GM23338 (cell line): ENCODE results near the gene HK2. TPM values are rescaled to one million over a fixed set of nuclear protein-coding genes. Genes with fewer than 3 reads are reported as not detected.
"Not testable (repeated sequence)": the region's sequence is repeated elsewhere in the genome, so short reads cannot be mapped to it uniquely, and the experiment has no call there.

Experiments
- ATAC-seq: fragments of 200-7000 bp; cut with Tn5 transposase; 3 replicates; pipeline ENCODE4 v1.9.1; 2020
- DNase-seq: peaks from one replicate; pipeline ENCODE4 v3.0.0-alpha.2; 2015; ENCODE audit warnings: low spot score
- H2AFZ ChIP-seq: fragments of 200-600 bp; sonication (generic); 2 replicates; pipeline ENCODE4 v1.8.0; 2016; ENCODE audit warnings: antibody characterized with exemption, mild to moderate bottlenecking, moderate library complexity
- H3F3A ChIP-seq: fragments of 200-600 bp; sonication (generic); replicated peaks from 2 replicates; pipeline ENCODE4 v1.8.0; 2017; ENCODE audit warnings: antibody characterized with exemption, mixed run types, low read depth
- H3K27ac ChIP-seq: fragments of 200-600 bp; sonication (generic); 2 replicates; pipeline ENCODE4 v1.6.1; 2016; ENCODE audit warnings: low read depth
- H3K27me3 ChIP-seq: fragments of 200-600 bp; sonication (generic); 2 replicates; pipeline ENCODE4 v1.8.0; 2016; ENCODE audit warnings: mild to moderate bottlenecking, mixed run types, moderate library complexity; ENCODE audit not compliant: insufficient read depth
- H3K36me3 ChIP-seq: fragments of 200-600 bp; sonication (generic); 2 replicates; pipeline ENCODE4 v1.8.0; 2016; ENCODE audit warnings: mild to moderate bottlenecking; ENCODE audit not compliant: insufficient read depth
- H3K4me1 ChIP-seq: fragments of 200-600 bp; sonication (generic); 2 replicates; pipeline ENCODE4 v1.8.0; 2016; ENCODE audit warnings: mild to moderate bottlenecking, moderate library complexity; ENCODE audit not compliant: insufficient read depth
- H3K4me2 ChIP-seq: fragments of 200-600 bp; sonication (generic); 2 replicates; pipeline ENCODE4 v1.7.1; 2017; ENCODE audit warnings: mixed run types
- H3K4me3 ChIP-seq: fragments of 200-600 bp; sonication (generic); 2 replicates; pipeline ENCODE4 v1.6.1; 2016; ENCODE audit warnings: mixed run types
- H3K79me2 ChIP-seq: fragments of 200-600 bp; sonication (generic); replicated peaks from 2 replicates; pipeline ENCODE4 v1.8.0; 2017; ENCODE audit warnings: mild to moderate bottlenecking; ENCODE audit not compliant: insufficient read depth
- H3K9me2 ChIP-seq: fragments of 200-600 bp; sonication (generic); 2 replicates; pipeline ENCODE4 v1.8.0; 2017; ENCODE audit not compliant: insufficient read depth
- H4K20me1 ChIP-seq: fragments of 200-600 bp; sonication (generic); replicated peaks from 2 replicates; pipeline ENCODE4 v1.8.0; 2017; ENCODE audit warnings: mild to moderate bottlenecking; ENCODE audit not compliant: insufficient read depth
- H3K27ac Mint-ChIP-seq: 2 replicates; pipeline ENCODE4 v1.8.0; 2020; ENCODE audit warnings: inconsistent platforms, mild to moderate bottlenecking, moderate library complexity, mixed read lengths
- H3K27me3 Mint-ChIP-seq: 3 replicates; pipeline ENCODE4 v1.8.0; 2022; ENCODE audit warnings: low read depth, mild to moderate bottlenecking, moderate library complexity, mixed read lengths, inconsistent platforms; ENCODE audit not compliant: insufficient read depth, poor library complexity
- H3K36me3 Mint-ChIP-seq: 3 replicates; pipeline ENCODE4 v1.8.0; 2021; ENCODE audit warnings: low read depth, mild to moderate bottlenecking, inconsistent platforms, moderate library complexity, mixed read lengths
- H3K4me1 Mint-ChIP-seq: 3 replicates; pipeline ENCODE4 v1.8.0; 2020; ENCODE audit warnings: mild to moderate bottlenecking, inconsistent platforms, mixed read lengths
- H3K4me3 Mint-ChIP-seq: 3 replicates; pipeline ENCODE4 v1.8.0; 2021; ENCODE audit warnings: moderate library complexity, mild to moderate bottlenecking, inconsistent platforms, mixed read lengths
- H3K9me3 Mint-ChIP-seq: 3 replicates; pipeline ENCODE4 v1.8.0; 2020; ENCODE audit warnings: moderate library complexity, mild to moderate bottlenecking, inconsistent platforms, mixed read lengths
- CTCF ChIP-seq, 2 experiments: fragments of 200-600 bp in 1 of 2; sonication (generic) in 1 of 2; conservative IDR thresholded peaks; 2 replicates each; pipeline versions ENCODE4 v1.5.1 to v1.6.1; 2016 to 2017; ENCODE audit warnings: antibody characterized with exemption in 2 of 2, low read depth in 2 of 2, mild to moderate bottlenecking in 2 of 2, moderate library complexity in 1 of 2
- ETS1 ChIP-seq: IDR thresholded peaks from 2 replicates; pipeline ENCODE4 v1.6.1; 2016; ENCODE audit warnings: antibody characterized with exemption
- EZH2 ChIP-seq: fragments of 200-600 bp; sonication (generic); IDR thresholded peaks from one replicate; pipeline ENCODE4 v1.8.0; 2017; ENCODE audit warnings: antibody characterized with exemption, mild to moderate bottlenecking, low read depth; ENCODE audit not compliant: unreplicated experiment
- EZH2phosphoT487 ChIP-seq: fragments of 200-600 bp; sonication (generic); IDR thresholded peaks from one replicate; pipeline ENCODE4 v1.8.1; 2018; ENCODE audit warnings: antibody characterized with exemption; ENCODE audit not compliant: unreplicated experiment
- NANOG ChIP-seq: IDR thresholded peaks from 2 replicates; pipeline ENCODE4 v1.6.1; 2016; ENCODE audit warnings: antibody characterized with exemption, borderline replicate concordance
- POLR2AphosphoS5 ChIP-seq: IDR thresholded peaks from 2 replicates; pipeline ENCODE4 v1.6.1; 2016; ENCODE audit warnings: antibody characterized with exemption, low read depth
- REST ChIP-seq: IDR thresholded peaks from one replicate; pipeline ENCODE4 v1.6.1; 2018; ENCODE audit warnings: antibody characterized with exemption; ENCODE audit not compliant: unreplicated experiment
- STAT1 ChIP-seq: IDR thresholded peaks from one replicate; pipeline ENCODE4 v1.6.1; 2016; ENCODE audit warnings: antibody characterized with exemption; ENCODE audit not compliant: unreplicated experiment
- ZNF114 ChIP-seq: fragments of 250-450 bp; sonication (Bioruptor Pico); IDR thresholded peaks from 2 replicates; pipeline ENCODE4 v1.5.0; 2020; ENCODE audit warnings: mild to moderate bottlenecking, moderate library complexity
- polyA plus RNA-seq: library from polyadenylated mRNA; unstranded; fragments of >200 nt; fragmentation: Nextera tagmentation; extraction: Ambion mirVana; gene quantifications from 2 replicates; pipeline ENCODE4 v1.2.1, GENCODE V29; 2016
- total RNA-seq: library from RNA; depleted of rRNA; stranded (reverse); fragments of >200 nt; shearing (Covaris generic); gene quantifications from 2 replicates; pipeline ENCODE4 v1.2.3, GENCODE V29; 2014
- TF ChIP-seq, protein P1 (sequence below): fragments of 250-450 bp; sonication (Bioruptor Pico); IDR thresholded peaks from 2 replicates; pipeline ENCODE4 v1.5.0; 2020; ENCODE audit warnings: mild to moderate bottlenecking, moderate library complexity

The HK2 gene
- total and polyA plus RNA-seq, 2 experiments from 2014 or later = 23.2 to 54.7 TPM

GRCh38 chr2:74853360-74853759 lies 19.4 kb downstream of the HK2 start:
- H3K4me1 Mint-ChIP-seq = peaks cover 58% of the 10 kb centered on the region
- H4K20me1 ChIP-seq = peaks cover 26% of the 10 kb centered on the region; the same call in 1 of the 2 replicates
- not testable (repeated sequence) for H3F3A ChIP-seq, DNase-seq, H3K27ac ChIP-seq, ATAC-seq, H3K4me3 Mint-ChIP-seq, H3K4me2 ChIP-seq, H3K27ac Mint-ChIP-seq, H3K9me3 Mint-ChIP-seq, H3K4me3 ChIP-seq, H3K27me3 ChIP-seq, H2AFZ ChIP-seq, H3K9me2 ChIP-seq, H3K36me3 ChIP-seq
- H3K27me3 Mint-ChIP-seq = peaks cover 13% of the 10 kb centered on the region
- peaks cover 85% of the 10 kb centered on the region for H3K79me2 ChIP-seq
- peaks cover 31% of the 10 kb centered on the region for H3K4me1 ChIP-seq
- H3K36me3 Mint-ChIP-seq = peaks cover 49% of the 10 kb centered on the region

GRCh38 chr2:74854401-74854800 lies 20.5 kb downstream of the HK2 start:
- ATAC-seq (no peak), DNase-seq (no peak)
- Mint-ChIP-seq H3K4me3 (no peak overlapping the region), H3K27me3 (peaks cover 13% of the 10 kb centered on the region), H3K36me3 (peaks cover 49% of the 10 kb centered on the region), H3K27ac (0 out of 2 replicates have a peak overlapping the region, but pooled peaks have one; percentile 37), H3K9me3 (no peaks in the 10 kb centered on the region), H3K4me1 (peaks cover 47% of the 10 kb centered on the region)
- H3K4me1 ChIP-seq = peaks cover 21% of the 10 kb centered on the region
- H3K4me3 ChIP-seq = no peak overlapping the region
- no peak overlapping the region for H2AFZ ChIP-seq
- no peak overlapping the region for H3K27ac ChIP-seq
- no peaks in the 10 kb centered on the region for H3F3A ChIP-seq
- no peak overlapping the region for H3K4me2 ChIP-seq
- H3K27me3 ChIP-seq = no peaks in the 10 kb centered on the region
- H3K9me2 ChIP-seq = no peaks in the 10 kb centered on the region
- peaks cover 21% of the 10 kb centered on the region for H4K20me1 ChIP-seq
- peaks cover 4% of the 10 kb centered on the region; the same call in 1 of the 2 replicates for H3K36me3 ChIP-seq
- peaks cover 77% of the 10 kb centered on the region for H3K79me2 ChIP-seq
- TF ChIP-seq POLR2AphosphoS5 (no peak), REST (no peak), NANOG (no peak), ZNF114 (CRISPR knock-in tag) (no peak), EZH2 (no peak), EZH2phosphoT487 (no peak), ETS1 (no peak), STAT1 (no peak), CTCF (conservative IDR thresholded peaks at IDR 0.05; ENCODE audit: low read depth in 2 of 2) (no peak)
- TF ChIP-seq, protein P1, sequence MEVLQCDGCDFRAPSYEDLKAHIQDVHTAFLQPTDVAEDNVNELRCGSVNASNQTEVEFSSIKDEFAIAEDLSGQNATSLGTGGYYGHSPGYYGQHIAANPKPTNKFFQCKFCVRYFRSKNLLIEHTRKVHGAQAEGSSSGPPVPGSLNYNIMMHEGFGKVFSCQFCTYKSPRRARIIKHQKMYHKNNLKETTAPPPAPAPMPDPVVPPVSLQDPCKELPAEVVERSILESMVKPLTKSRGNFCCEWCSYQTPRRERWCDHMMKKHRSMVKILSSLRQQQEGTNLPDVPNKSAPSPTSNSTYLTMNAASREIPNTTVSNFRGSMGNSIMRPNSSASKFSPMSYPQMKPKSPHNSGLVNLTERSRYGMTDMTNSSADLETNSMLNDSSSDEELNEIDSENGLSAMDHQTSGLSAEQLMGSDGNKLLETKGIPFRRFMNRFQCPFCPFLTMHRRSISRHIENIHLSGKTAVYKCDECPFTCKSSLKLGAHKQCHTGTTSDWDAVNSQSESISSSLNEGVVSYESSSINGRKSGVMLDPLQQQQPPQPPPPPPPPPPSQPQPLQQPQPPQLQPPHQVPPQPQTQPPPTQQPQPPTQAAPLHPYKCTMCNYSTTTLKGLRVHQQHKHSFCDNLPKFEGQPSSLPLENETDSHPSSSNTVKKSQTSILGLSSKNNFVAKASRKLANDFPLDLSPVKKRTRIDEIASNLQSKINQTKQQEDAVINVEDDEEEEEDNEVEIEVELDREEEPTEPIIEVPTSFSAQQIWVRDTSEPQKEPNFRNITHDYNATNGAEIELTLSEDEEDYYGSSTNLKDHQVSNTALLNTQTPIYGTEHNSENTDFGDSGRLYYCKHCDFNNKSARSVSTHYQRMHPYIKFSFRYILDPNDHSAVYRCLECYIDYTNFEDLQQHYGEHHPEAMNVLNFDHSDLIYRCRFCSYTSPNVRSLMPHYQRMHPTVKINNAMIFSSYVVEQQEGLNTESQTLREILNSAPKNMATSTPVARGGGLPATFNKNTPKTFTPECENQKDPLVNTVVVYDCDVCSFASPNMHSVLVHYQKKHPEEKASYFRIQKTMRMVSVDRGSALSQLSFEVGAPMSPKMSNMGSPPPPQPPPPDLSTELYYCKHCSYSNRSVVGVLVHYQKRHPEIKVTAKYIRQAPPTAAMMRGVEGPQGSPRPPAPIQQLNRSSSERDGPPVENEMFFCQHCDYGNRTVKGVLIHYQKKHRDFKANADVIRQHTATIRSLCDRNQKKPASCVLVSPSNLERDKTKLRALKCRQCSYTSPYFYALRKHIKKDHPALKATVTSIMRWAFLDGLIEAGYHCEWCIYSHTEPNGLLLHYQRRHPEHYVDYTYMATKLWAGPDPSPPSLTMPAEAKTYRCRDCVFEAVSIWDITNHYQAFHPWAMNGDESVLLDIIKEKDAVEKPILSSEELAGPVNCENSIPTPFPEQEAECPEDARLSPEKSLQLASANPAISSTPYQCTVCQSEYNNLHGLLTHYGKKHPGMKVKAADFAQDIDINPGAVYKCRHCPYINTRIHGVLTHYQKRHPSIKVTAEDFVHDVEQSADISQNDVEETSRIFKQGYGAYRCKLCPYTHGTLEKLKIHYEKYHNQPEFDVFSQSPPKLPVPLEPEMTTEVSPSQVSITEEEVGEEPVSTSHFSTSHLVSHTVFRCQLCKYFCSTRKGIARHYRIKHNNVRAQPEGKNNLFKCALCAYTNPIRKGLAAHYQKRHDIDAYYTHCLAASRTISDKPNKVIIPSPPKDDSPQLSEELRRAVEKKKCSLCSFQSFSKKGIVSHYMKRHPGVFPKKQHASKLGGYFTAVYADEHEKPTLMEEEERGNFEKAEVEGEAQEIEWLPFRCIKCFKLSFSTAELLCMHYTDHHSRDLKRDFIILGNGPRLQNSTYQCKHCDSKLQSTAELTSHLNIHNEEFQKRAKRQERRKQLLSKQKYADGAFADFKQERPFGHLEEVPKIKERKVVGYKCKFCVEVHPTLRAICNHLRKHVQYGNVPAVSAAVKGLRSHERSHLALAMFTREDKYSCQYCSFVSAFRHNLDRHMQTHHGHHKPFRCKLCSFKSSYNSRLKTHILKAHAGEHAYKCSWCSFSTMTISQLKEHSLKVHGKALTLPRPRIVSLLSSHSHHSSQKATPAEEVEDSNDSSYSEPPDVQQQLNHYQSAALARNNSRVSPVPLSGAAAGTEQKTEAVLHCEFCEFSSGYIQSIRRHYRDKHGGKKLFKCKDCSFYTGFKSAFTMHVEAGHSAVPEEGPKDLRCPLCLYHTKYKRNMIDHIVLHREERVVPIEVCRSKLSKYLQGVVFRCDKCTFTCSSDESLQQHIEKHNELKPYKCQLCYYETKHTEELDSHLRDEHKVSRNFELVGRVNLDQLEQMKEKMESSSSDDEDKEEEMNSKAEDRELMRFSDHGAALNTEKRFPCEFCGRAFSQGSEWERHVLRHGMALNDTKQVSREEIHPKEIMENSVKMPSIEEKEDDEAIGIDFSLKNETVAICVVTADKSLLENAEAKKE = no peak
